Pancreas (tissue), 10 donors: ENCODE data around the gene DUOXA1. TPM values are rescaled to one million over a fixed set of nuclear protein-coding genes. Genes with fewer than 3 reads are reported as not detected.

ENCODE experiments used
- ATAC-seq, 4 donors: fragments of 200-7000 bp; cut with Tn5 transposase; one replicate each; pipeline versions ENCODE4 v1.8.0 to v1.9.1; 2020; ENCODE audit warnings: mild to moderate bottlenecking in 4 of 4, moderate library complexity in 4 of 4
- DNase-seq, 6 donors: peaks; one replicate each; pipeline ENCODE4 v3.0.0-alpha.2; 2020
- FAIRE-seq: peaks from 2 replicates; lab custom pipeline; 2012; peaks lifted over from hg19 to GRCh38; lab: Jason Lieb, UNC
- H3K27ac ChIP-seq, 4 donors: fragments of 200-600 bp; sonication (generic); 1 replicate in 3 of 4; 2 replicates in 1 of 4; pipeline versions ENCODE4 v1.5.0 to v1.8.0; 2020
- H3K27me3 ChIP-seq, 4 donors: fragments of 200-600 bp; one replicate each; pipeline ENCODE4 v1.8.0; 2021
- H3K36me3 ChIP-seq, 3 donors: fragments of 200-600 bp; sonication (generic) in 1 of 3; one replicate each; pipeline versions ENCODE4 v1.5.0 to v1.8.0; 2020 to 2021
- H3K4me1 ChIP-seq, 3 donors: fragments of 200-600 bp; one replicate each; pipeline ENCODE4 v1.8.0; 2021
- H3K4me3 ChIP-seq, 4 donors: fragments of 200-600 bp; sonication (generic) in 2 of 4; one replicate each; pipeline versions ENCODE4 v1.5.0 to v1.8.0; 2020 to 2021
- H3K9me3 ChIP-seq, 4 donors: fragments of 200-600 bp; one replicate each; pipeline ENCODE4 v1.8.0; 2021
- WGBS, 2 donors: extraction: QIAGEN DNeasy Blood & Tissue Kit; methylation state at CpG; one replicate each; pipeline ENCODE4 v1.1.7; 2013; 5-methylcytosine and 5-hydroxymethylcytosine counted together
- intact Hi-C, 3 donors: fragments of 100-400 bp; cut with DNase I; formaldehyde crosslinking; loops; one replicate each; pipeline versions ENCODE4 v1.11.1 to v1.14.2; 2022
- polyA plus RNA-seq, 2 donors: library from polyadenylated mRNA; stranded (reverse); fragments of 200-250 nt; gene quantifications; one replicate each; pipeline ENCODE4 v1.2.3, GENCODE V29; 2013
- total RNA-seq, 6 donors: library from RNA; stranded (reverse); fragmentation: NEBNext Ultra II Directional in 4 of 6; extraction: Animal tissue kit (Norgen Biotek cat#: 25700) in 4 of 6; gene quantifications; one replicate each; pipeline versions ENCODE4 v1.2.1 to v1.2.4, GENCODE V29; 2021 to 2023
- TF ChIP-seq, protein P1 (sequence below), 4 donors: fragments of 200-600 bp; sonication (generic) in 3 of 4; IDR thresholded peaks; one replicate each; pipeline versions ENCODE4 v1.5.0 to v1.8.0; 2021; ENCODE audit warnings: antibody characterized with exemption in 4 of 4
- donor health status: healthy with polysubstance abuse.
- donor health status: DM: no; HTN: no; CAD: no; lungs with moderate emphysema.
- donor health status: DM: no; HTN: no; CAD: no.
- donor health status: control.
- donor health status: control.
- donor health status: Bipolar disorder and iron deficiency.
- donor health status: DM: yes; HTN: yes; CAD: no.
- donor health status: DM: no; HTN: no; CAD: no.
- donor health status: DM: no; HTN: no; CAD: no.
- donor health status: DM: yes; HTN: yes; CAD: no.

DUOXA1 gene
- total and polyA plus RNA-seq, 8 donors, result 0.11 to 0.22 (median 0.17) TPM; not detected in 3

DNA sequence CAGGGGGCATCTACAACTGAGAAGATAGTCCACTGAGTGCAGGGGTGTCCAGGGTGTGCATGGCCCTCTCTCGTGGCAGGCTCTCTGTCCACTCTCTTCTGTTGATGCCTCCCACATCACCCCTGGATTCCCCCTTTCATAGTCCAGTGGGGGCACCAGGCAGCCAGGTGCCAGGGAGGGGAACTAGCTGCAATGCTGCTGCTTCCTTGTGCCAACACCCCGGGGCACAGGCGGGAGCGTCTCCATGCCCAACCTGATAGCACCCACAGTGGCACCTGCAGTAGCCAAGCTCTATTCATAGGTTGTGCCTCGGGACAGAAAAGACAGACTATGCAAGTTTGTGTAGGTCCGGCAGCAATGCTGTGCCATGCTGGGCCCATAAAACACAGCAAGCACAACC, 27.5 kb downstream of the DUOXA1 start:
- H3K4me1 ChIP-seq, result no peaks in the 10 kb centered on the region
- no peak for ATAC-seq
- TF ChIP-seq, protein P1, sequence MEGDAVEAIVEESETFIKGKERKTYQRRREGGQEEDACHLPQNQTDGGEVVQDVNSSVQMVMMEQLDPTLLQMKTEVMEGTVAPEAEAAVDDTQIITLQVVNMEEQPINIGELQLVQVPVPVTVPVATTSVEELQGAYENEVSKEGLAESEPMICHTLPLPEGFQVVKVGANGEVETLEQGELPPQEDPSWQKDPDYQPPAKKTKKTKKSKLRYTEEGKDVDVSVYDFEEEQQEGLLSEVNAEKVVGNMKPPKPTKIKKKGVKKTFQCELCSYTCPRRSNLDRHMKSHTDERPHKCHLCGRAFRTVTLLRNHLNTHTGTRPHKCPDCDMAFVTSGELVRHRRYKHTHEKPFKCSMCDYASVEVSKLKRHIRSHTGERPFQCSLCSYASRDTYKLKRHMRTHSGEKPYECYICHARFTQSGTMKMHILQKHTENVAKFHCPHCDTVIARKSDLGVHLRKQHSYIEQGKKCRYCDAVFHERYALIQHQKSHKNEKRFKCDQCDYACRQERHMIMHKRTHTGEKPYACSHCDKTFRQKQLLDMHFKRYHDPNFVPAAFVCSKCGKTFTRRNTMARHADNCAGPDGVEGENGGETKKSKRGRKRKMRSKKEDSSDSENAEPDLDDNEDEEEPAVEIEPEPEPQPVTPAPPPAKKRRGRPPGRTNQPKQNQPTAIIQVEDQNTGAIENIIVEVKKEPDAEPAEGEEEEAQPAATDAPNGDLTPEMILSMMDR (IDR thresholded peaks at IDR 0.05), result no peak
- H3K9me3 ChIP-seq, result no peaks in the 10 kb centered on the region
- FAIRE-seq, result no peak
- no peaks in the 10 kb centered on the region for H3K36me3 ChIP-seq
- H3K27me3 ChIP-seq, result no peaks in the 10 kb centered on the region
- H3K27ac ChIP-seq, result no peak overlapping the region
- WGBS, 2 donors, result 89 to 93% methylated on average over 6 of the region's 6 CpGs
- no peak for DNase-seq
- no peak overlapping the region for H3K4me3 ChIP-seq
- intact Hi-C loops, result no loop called here

DNA sequence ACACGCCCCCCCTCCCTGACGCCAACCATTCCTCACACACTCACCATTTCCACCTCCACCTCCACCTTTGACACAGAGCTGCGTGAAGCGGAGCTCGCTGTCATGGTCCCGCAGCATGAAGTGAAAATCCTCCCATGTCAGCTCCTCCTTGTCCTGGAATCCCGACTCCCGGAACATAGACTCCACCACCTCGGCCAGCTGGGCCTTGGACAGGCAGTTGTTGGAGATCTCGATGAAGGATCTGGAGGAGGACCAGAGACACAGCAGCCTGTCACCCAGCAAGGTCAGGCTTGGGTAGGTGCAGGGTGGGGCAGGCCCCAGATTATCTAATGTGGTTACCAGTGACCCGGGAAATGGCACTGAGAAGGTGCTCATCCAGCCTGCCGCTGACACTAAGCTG, 27.9 kb downstream of the DUOXA1 start:
- Histone ChIP-seq H3K27ac (no peak overlapping the region), H3K9me3 (no peaks in the 10 kb centered on the region), H3K27me3 (no peaks in the 10 kb centered on the region), H3K4me3 (no peak overlapping the region), H3K4me1 (no peaks in the 10 kb centered on the region), H3K36me3 (no peaks in the 10 kb centered on the region)
- 89 to 92% methylated on average over 12 of the region's 12 CpGs for WGBS, 2 donors
- intact Hi-C loops, result no loop called here
- no peak for DNase-seq
- TF ChIP-seq, protein P1 (IDR thresholded peaks at IDR 0.05), result no peak
- no peak for FAIRE-seq
- no peak for ATAC-seq

DNA sequence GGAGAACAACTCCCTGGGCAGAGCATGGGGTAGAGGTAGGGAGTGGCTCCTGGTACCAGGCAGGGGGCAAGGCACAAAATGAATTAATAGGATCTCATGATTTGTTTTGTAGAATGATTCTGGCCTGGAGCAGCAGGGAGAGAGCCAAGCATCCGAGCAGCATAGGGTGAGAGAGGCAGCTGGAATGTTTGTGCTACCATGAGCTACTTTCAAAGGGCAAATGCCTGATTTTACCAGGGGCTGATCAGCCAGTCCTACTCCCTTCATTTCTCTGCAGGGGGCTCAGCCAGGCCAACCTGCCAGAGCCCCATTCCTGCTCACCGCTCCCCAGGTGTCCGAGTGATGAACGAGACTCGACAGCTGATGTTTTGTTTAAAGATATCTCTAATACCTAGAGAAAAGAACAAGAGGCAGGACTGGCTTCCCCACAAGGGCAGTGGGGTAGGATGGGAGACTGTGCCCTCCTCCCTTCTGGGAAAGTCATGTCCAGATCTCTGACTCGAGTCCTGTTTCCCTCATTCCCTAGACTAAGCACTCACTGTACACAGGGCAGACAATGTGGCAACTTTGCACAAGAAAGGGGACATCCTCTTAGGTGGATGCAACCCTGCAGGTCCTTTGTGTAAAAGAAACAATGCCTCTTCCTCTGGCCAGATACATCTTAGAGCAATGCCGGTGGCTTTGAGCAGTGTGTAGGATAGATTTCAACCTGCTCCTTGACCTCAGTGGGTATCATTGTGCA, 28.6 kb downstream of the DUOXA1 start:
- FAIRE-seq, result no peak
- intact Hi-C loops, result no loop called here
- Histone ChIP-seq H3K27ac (no peak overlapping the region), H3K9me3 (no peaks in the 10 kb centered on the region), H3K27me3 (no peaks in the 10 kb centered on the region), H3K4me1 (no peaks in the 10 kb centered on the region), H3K36me3 (no peaks in the 10 kb centered on the region), H3K4me3 (no peak overlapping the region)
- 74 to 76% methylated on average over 7 of the region's 7 CpGs for WGBS, 2 donors
- no peak for DNase-seq
- no peak for ATAC-seq
- TF ChIP-seq, protein P1 (IDR thresholded peaks at IDR 0.05), result no peak

DNA sequence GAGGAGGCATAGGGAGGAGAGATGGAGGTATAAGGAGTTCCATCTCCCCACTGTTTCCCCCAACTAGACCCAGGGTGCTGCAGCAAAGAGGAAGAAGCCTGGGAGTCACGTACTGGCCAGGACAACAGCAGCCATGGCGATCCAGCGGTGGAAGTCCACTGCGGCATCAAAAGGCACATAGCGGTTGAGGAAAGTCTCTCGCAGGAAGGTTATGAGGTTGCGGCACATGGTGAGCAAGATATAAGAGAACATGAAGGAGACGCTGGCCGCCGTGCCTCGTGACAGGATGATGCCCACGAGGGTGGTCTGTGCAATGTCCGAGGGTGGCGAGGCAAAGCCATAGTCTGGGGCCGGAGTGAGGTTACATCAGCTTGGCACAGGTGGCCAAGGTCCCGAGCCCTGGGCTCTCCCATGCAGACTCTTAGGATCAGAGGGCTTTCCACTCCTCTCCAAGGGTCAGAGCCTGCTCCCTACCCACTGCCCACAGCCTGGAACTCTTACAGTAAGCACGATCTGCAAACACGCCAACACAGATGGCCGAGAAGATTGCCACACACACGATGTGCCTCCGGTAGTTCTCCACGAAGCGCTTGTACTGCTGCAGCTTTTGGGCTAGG, 30.0 kb downstream of the DUOXA1 start:
- H3K4me1 ChIP-seq, result no peaks in the 10 kb centered on the region
- no peaks in the 10 kb centered on the region for H3K27me3 ChIP-seq
- intact Hi-C loops, result no loop called here
- FAIRE-seq (no peak), ATAC-seq (no peak), DNase-seq (no peak)
- WGBS, 2 donors, result 78 to 83% methylated on average over 23 of the region's 23 CpGs
- TF ChIP-seq, protein P1 (IDR thresholded peaks at IDR 0.05), result no peak
- no peak overlapping the region for H3K27ac ChIP-seq
- H3K4me3 ChIP-seq, result no peak overlapping the region
- no peaks in the 10 kb centered on the region for H3K9me3 ChIP-seq
- H3K36me3 ChIP-seq, result no peaks in the 10 kb centered on the region

DNA sequence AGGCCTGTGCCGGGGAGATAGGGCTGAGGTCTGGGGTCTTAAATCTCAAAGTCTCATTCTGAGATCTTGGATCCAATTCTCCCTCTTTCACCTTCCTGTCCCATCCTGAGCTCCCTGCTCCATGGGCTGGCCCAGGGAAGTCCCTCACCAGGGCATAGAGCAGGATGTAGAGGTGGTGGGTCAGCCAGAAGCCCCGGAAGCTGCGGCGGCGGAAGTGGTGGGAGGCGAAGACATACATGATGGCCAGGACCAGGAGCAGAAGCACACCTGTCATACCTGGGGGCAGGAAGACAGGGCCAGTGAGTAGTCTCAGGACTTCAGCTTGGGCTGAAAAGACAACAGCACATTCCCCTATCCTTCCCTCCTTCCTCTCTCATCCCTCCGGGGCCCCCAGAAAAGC, 32.2 kb downstream of the DUOXA1 start:
- H3K27me3 ChIP-seq, result no peaks in the 10 kb centered on the region
- WGBS, 2 donors, result 90 to 99% methylated on average over 7 of the region's 7 CpGs

More for the DNA sequence above, 32.2 kb downstream of the DUOXA1 start:
- H3K4me1 ChIP-seq, result no peaks in the 10 kb centered on the region
- no peak overlapping the region for H3K4me3 ChIP-seq
- DNase-seq (no peak), ATAC-seq (no peak), FAIRE-seq (no peak)
- no peaks in the 10 kb centered on the region for H3K36me3 ChIP-seq
- H3K9me3 ChIP-seq, result no peaks in the 10 kb centered on the region
- intact Hi-C loops, result no loop called here
- H3K27ac ChIP-seq, result no peak overlapping the region
- TF ChIP-seq, protein P1 (IDR thresholded peaks at IDR 0.05), result no peak
